PFSK-1 (cell line): Measurements from ENCODE around the gene DGKG.

Source experiments
- POLR2AphosphoS5 ChIP-seq: IDR thresholded peaks from 2 replicates; pipeline ENCODE4 v1.6.1; 2012; ENCODE audit warnings: low read depth, mild to moderate bottlenecking, control low read depth, low read length, moderate library complexity
- SIN3A ChIP-seq: IDR thresholded peaks from 2 replicates; pipeline ENCODE4 v1.6.1; 2012; ENCODE audit warnings: mild to moderate bottlenecking, low read length, moderate library complexity, borderline replicate concordance; ENCODE audit not compliant: insufficient read depth
- TAF1 ChIP-seq: IDR thresholded peaks from 2 replicates; pipeline ENCODE4 v1.6.1; 2012; ENCODE audit warnings: low read length, control low read depth, borderline replicate concordance; ENCODE audit not compliant: insufficient read depth
- TF ChIP-seq, protein P1 (sequence below), 2 experiments: IDR thresholded peaks; 2 replicates each; pipeline versions ENCODE4 v1.6.1 to v1.8.0; 2011 to 2012; ENCODE audit warnings: low read depth in 2 of 2, low read length in 2 of 2, control low read depth in 1 of 2, inconsistent platforms in 1 of 2, mild to moderate bottlenecking in 1 of 2, moderate library complexity in 1 of 2; ENCODE audit not compliant: insufficient read depth in 1 of 2

DNA sequence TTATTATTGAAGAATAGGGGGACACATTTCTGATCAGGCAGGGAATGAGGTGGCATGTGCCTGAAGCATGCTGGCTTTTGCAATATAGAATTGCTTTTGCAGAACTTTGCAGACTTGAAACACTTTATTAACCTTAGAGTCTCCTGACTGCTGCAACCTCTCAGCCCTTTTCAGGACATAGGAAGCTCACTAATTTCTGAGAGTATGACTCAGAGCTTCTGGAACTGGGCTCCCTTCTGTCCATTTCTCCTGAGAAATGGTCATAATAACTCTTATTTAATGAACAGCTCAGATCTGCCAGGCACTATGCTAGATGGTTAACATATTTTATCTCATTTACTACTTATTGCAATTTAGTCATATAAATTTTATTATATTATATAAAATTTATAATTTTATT lies 38.6 kb upstream of the DGKG start:
- TF ChIP-seq POLR2AphosphoS5, result no peak
- TF ChIP-seq SIN3A, result no peak
- no peak for TF ChIP-seq TAF1
- TF ChIP-seq, protein P1, sequence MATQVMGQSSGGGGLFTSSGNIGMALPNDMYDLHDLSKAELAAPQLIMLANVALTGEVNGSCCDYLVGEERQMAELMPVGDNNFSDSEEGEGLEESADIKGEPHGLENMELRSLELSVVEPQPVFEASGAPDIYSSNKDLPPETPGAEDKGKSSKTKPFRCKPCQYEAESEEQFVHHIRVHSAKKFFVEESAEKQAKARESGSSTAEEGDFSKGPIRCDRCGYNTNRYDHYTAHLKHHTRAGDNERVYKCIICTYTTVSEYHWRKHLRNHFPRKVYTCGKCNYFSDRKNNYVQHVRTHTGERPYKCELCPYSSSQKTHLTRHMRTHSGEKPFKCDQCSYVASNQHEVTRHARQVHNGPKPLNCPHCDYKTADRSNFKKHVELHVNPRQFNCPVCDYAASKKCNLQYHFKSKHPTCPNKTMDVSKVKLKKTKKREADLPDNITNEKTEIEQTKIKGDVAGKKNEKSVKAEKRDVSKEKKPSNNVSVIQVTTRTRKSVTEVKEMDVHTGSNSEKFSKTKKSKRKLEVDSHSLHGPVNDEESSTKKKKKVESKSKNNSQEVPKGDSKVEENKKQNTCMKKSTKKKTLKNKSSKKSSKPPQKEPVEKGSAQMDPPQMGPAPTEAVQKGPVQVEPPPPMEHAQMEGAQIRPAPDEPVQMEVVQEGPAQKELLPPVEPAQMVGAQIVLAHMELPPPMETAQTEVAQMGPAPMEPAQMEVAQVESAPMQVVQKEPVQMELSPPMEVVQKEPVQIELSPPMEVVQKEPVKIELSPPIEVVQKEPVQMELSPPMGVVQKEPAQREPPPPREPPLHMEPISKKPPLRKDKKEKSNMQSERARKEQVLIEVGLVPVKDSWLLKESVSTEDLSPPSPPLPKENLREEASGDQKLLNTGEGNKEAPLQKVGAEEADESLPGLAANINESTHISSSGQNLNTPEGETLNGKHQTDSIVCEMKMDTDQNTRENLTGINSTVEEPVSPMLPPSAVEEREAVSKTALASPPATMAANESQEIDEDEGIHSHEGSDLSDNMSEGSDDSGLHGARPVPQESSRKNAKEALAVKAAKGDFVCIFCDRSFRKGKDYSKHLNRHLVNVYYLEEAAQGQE (IDR thresholded peaks at IDR 0.05; ENCODE audit: insufficient read depth in 1 of 2, low read depth in 2 of 2, low read length in 2 of 2), result no peak
